ENCODE measurements around the gene MAPK11. TPM values are rescaled to one million over a fixed set of nuclear protein-coding genes. Genes with fewer than 3 reads are reported as not detected.

The MAPK11 gene
- total RNA-seq, 1 experiment from 2014 or later, result 6.4 TPM

- Histone ChIP-seq H3K4me2 (ENCODE audit: low read depth, low read length, poor library complexity, severe bottlenecking) (no peak overlapping the region), H3K79me2 (ENCODE audit: low read length) (peaks cover 25% of the 10 kb centered on the region), H3K27me3 (ENCODE audit: low read length) (no peaks in the 10 kb centered on the region), H3K9me3 (ENCODE audit: low read length) (no peaks in the 10 kb centered on the region), H3K9me2 (replicated peaks; ENCODE audit: insufficient read depth, low read length) (no peaks in the 10 kb centered on the region), H3K36me3 (ENCODE audit: insufficient read depth, low read length) (peaks cover 24% of the 10 kb centered on the region), H3K4me3 (ENCODE audit: low read length) (no peak overlapping the region), H2AFZ (ENCODE audit: low read length) (no peak overlapping the region), H3K4me1 (ENCODE audit: low read length) (peaks cover 6% of the 10 kb centered on the region), H4K20me1 (ENCODE audit: insufficient read depth, low read depth, low read length) (peaks cover 11% of the 10 kb centered on the region; the same call in 1 of the 2 replicates), H3K9ac (ENCODE audit: low read length) (no peak overlapping the region), H3K27ac (ENCODE audit: low read length) (no peak overlapping the region)
- no peak for DNase-seq
Observed at GRCh38 chr22:50216684-50217520, 53.3 kb downstream of the MAPK11 start.

- H3K4me1 ChIP-seq (ENCODE audit: low read length), result peaks cover 6% of the 10 kb centered on the region
- peaks cover 27% of the 10 kb centered on the region for H3K36me3 ChIP-seq (ENCODE audit: insufficient read depth, low read length)
Observed at GRCh38 chr22:50216055-50216683, 54.0 kb downstream of the MAPK11 start.

GRCh38 chr22:50215297-50216054 is 54.7 kb downstream of the MAPK11 start:
- DNase-seq, result no peak
- Histone ChIP-seq H3K4me3 (ENCODE audit: low read length) (no peak overlapping the region), H3K79me2 (ENCODE audit: low read length) (peaks cover 36% of the 10 kb centered on the region), H3K9me3 (ENCODE audit: low read length) (no peaks in the 10 kb centered on the region), H3K4me2 (ENCODE audit: low read depth, low read length, poor library complexity, severe bottlenecking) (no peak overlapping the region), H3K4me1 (ENCODE audit: low read length) (peaks cover 6% of the 10 kb centered on the region), H3K9ac (ENCODE audit: low read length) (no peak overlapping the region), H4K20me1 (ENCODE audit: insufficient read depth, low read depth, low read length) (peaks cover 13% of the 10 kb centered on the region; the same call in 1 of the 2 replicates), H3K27ac (ENCODE audit: low read length) (no peak overlapping the region), H3K36me3 (ENCODE audit: insufficient read depth, low read length) (peaks cover 27% of the 10 kb centered on the region; the same call in 1 of the 2 replicates), H2AFZ (ENCODE audit: low read length) (no peak overlapping the region), H3K9me2 (replicated peaks; ENCODE audit: insufficient read depth, low read length) (no peaks in the 10 kb centered on the region), H3K27me3 (ENCODE audit: low read length) (no peaks in the 10 kb centered on the region)

More at GRCh38 chr22:50216055-50216683, 54.0 kb downstream of the MAPK11 start:
- Histone ChIP-seq H3K79me2 (ENCODE audit: low read length) (peaks cover 29% of the 10 kb centered on the region), H3K4me2 (ENCODE audit: low read depth, low read length, poor library complexity, severe bottlenecking) (no peak overlapping the region), H3K4me3 (ENCODE audit: low read length) (no peak overlapping the region), H2AFZ (ENCODE audit: low read length) (no peak overlapping the region), H3K9ac (ENCODE audit: low read length) (no peak overlapping the region), H4K20me1 (ENCODE audit: insufficient read depth, low read depth, low read length) (peaks cover 13% of the 10 kb centered on the region; the same call in 1 of the 2 replicates), H3K27me3 (ENCODE audit: low read length) (no peaks in the 10 kb centered on the region), H3K27ac (ENCODE audit: low read length) (no peak overlapping the region), H3K9me3 (ENCODE audit: low read length) (no peaks in the 10 kb centered on the region), H3K9me2 (replicated peaks; ENCODE audit: insufficient read depth, low read length) (no peaks in the 10 kb centered on the region)
- DNase-seq, result no peak

Other genes starting within 250 kb of the MAPK11 start
- gene TTLL8, start 212.1 kb downstream of the MAPK11 start, total RNA-seq (2014; rRNA removed; shearing (Covaris generic); ENCODE audit: low replicate concordance), result not detected in 2 replicates
- gene MLC1, start 185.0 kb downstream of the MAPK11 start, total RNA-seq (2014; rRNA removed; shearing (Covaris generic); ENCODE audit: low replicate concordance), result not detected in 2 replicates
- 2.9 TPM in 1 of 2 replicates, not detected in the other for gene MOV10L1, start 180.4 kb downstream of the MAPK11 start, total RNA-seq (2014; rRNA removed; shearing (Covaris generic); ENCODE audit: low replicate concordance)
- gene PANX2, start 99.6 kb downstream of the MAPK11 start, total RNA-seq (2014; rRNA removed; shearing (Covaris generic); ENCODE audit: low replicate concordance), result not detected in 2 replicates
- 46.7 and 117 TPM in 2 replicates for gene TRABD, start 84.5 kb downstream of the MAPK11 start, total RNA-seq (2014; rRNA removed; shearing (Covaris generic); ENCODE audit: low replicate concordance)
- 20.0 and 64.1 TPM in 2 replicates for gene SELENOO, start 69.4 kb downstream of the MAPK11 start, total RNA-seq (2014; rRNA removed; shearing (Covaris generic); ENCODE audit: low replicate concordance)
- gene TUBGCP6, start 25.4 kb downstream of the MAPK11 start, total RNA-seq (2014; rRNA removed; shearing (Covaris generic); ENCODE audit: low replicate concordance), result 16.9 and 32.5 TPM in 2 replicates
- gene HDAC10, start 19.1 kb downstream of the MAPK11 start, total RNA-seq (2014; rRNA removed; shearing (Covaris generic); ENCODE audit: low replicate concordance), result 42.3 and 89.8 TPM in 2 replicates
- 45.4 and 110 TPM in 2 replicates for gene MAPK12, start 8.7 kb downstream of the MAPK11 start, total RNA-seq (2014; rRNA removed; shearing (Covaris generic); ENCODE audit: low replicate concordance)
- 2.6 and 7.8 TPM in 2 replicates for gene PLXNB2, start 37.3 kb upstream of the MAPK11 start, total RNA-seq (2014; rRNA removed; shearing (Covaris generic); ENCODE audit: low replicate concordance)
- 0.90 and 2.7 TPM in 2 replicates for gene DENND6B, start 56.6 kb upstream of the MAPK11 start, total RNA-seq (2014; rRNA removed; shearing (Covaris generic); ENCODE audit: low replicate concordance)
- 32.9 and 78.0 TPM in 2 replicates for gene PPP6R2, start 72.9 kb upstream of the MAPK11 start, total RNA-seq (2014; rRNA removed; shearing (Covaris generic); ENCODE audit: low replicate concordance)
- 33.5 and 91.5 TPM in 2 replicates for gene SBF1, start 204.7 kb upstream of the MAPK11 start, total RNA-seq (2014; rRNA removed; shearing (Covaris generic); ENCODE audit: low replicate concordance)
- 0.79 and 1.4 TPM in 2 replicates for gene ADM2, start 211.2 kb upstream of the MAPK11 start, total RNA-seq (2014; rRNA removed; shearing (Covaris generic); ENCODE audit: low replicate concordance)
- 0.93 and 3.9 TPM in 2 replicates for gene MIOX, start 216.5 kb upstream of the MAPK11 start, total RNA-seq (2014; rRNA removed; shearing (Covaris generic); ENCODE audit: low replicate concordance)
- 19.2 and 21.4 TPM in 2 replicates for gene LMF2, start 237.3 kb upstream of the MAPK11 start, total RNA-seq (2014; rRNA removed; shearing (Covaris generic); ENCODE audit: low replicate concordance)
- 24.6 and 53.5 TPM in 2 replicates for gene NCAPH2, start 237.8 kb upstream of the MAPK11 start, total RNA-seq (2014; rRNA removed; shearing (Covaris generic); ENCODE audit: low replicate concordance)

Measured in Karpas-422 (cell line).